DMS79 (cell line): Measurements from ENCODE around the gene SP4.
"Not testable (repeated sequence)": the region's sequence is repeated elsewhere in the genome, so short reads cannot be mapped to it uniquely, and the experiment has no call there.

Source experiments
- DNase-seq: peaks from one replicate; lab custom pipeline; 2025; lab: John Stamatoyannopoulos, UW

Gene SP4

GRCh38 chr7:21524680-21525079 lies 96.8 kb downstream of the SP4 start:
- no peak for DNase-seq

DNA sequence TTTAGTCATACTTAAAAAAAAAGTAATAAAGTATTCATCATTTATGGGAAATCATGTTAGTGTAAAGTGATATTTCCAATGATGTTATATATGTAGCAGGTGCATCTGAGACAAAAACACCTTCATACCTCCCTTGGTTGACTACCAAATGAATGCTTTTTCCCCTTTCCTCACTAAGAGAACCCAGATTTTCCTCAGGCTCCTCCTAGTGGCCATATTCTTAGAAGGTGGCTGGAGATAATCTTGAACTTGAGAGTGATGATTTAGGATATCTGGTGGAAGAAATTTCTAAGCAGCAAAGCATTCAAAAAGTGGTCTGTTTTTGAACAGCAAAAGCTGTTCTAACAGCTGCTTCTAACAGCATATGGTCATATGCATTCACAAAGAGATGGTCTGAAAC lies 98.1 kb downstream of the SP4 start:
- DNase-seq, result no peak

DNA sequence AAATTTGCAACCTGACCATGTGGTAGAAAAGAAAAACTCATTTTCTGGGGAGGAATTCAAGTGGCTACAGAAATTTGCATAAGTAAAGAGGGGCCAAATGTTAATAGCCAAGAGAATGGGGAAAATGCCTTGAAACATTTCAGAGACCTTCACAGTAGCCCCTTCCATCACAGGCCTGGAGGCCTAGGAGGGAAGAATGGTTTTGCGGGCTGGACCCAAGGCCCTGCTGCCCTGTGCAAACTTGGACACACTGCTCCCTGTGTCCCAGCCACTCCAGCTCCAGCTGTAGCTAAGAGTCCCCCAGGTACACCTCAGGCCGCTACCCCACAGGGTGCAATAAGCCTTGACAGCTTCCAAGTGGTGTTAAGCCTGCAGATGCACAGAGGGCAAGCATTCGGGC lies 98.6 kb downstream of the SP4 start:
- DNase-seq, result no peak

DNA sequence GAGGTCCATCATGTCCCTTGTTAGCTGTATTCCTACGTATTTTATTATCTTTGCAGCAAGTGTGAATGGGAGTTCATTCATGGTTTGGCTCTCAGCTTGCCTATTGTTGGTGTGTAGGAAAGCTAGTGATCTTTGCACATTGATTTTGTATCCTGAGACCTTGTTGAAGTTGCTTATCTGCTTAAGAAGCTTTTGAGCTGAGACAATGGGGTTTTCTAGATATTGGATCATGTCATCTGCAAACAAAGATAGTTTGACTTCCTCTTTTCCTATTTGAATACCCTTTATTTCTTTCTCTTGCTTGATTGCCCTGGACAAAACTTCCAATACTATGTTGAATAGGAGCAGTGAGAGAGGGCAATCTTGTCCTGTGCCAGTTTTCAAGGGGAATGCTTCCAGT lies 104.6 kb downstream of the SP4 start:
- DNase-seq, result not testable (repeated sequence)

- DNase-seq, result not testable (repeated sequence)
Measured at GRCh38 chr7:21533646-21534045, 105.8 kb downstream of the SP4 start.

GRCh38 chr7:21536445-21537118 lies 108.7 kb downstream of the SP4 start:
- not testable (repeated sequence) for DNase-seq

DNA sequence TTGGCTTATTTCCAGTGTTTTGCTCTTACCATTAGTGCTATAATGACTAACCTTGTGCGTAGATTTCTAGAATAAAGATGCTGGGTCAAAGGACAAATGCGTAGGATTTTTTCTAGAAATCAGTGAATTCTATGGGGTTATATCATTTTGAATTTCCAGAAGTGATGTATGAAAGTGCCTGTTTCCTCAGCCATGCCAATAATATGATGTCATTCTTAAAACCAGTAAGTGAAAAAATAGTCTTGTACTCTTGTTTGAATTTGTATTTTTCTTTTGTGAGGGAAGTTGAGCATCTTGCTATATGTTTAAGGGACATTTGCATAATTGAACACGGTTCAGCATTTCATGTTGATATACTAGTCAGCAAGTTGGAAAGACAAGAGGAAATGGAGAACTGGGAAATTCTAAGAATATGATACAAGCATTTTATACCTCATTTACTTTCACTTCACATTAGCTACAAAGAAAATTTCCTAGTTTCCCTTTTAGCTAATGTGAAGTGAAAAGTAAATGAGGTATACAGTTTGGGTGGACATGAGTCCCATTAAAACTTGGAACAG lies 111.1 kb downstream of the SP4 start:
- no peak for DNase-seq

DNA sequence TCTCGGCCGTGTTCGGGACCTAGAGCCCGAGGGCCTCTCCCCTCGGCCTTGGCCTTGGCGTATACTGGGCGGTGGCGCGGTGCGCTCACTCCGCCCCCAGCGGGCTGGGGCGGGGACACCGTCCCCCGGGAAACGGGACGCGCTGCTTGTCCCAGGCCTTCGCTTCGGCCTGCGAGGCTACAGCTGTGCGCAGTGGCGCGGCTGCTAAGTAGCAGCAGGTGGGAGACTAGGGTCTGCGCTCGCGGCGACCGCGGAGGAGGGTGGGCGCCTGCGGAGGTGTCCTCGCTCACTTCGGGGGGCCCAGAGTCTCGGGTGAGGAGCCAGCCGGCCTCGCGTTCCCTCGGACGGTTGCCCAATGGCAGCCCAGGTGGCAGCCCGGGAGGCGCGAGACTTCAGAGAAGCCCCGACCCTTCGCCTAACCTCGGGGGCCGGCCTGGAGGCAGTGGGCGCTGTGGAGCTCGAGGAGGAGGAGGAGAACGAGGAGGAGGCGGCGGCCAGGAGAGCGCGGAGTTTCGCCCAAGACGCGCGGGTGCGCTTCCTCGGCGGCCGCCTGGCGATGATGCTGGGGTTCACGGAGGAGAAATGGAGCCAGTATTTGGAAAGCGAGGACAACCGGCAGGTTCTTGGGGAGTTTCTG lies 115.1 kb downstream of the SP4 start, which contains the start of gene DNAH11:
Gene DNAH11 (plus strand): TSS at position 149 of the 637 bp plus-strand sequence. CDS start 207 bp downstream, at position 356.
- no peak for DNase-seq

- DNase-seq, result peak; percentile 22
Measured at GRCh38 chr7:21543528-21544302, 115.8 kb downstream of the SP4 start.

GRCh38 chr7:21544303-21544656 lies 116.4 kb downstream of the SP4 start:
- DNase-seq, result no peak

GRCh38 chr7:21544715-21545114 lies 116.8 kb downstream of the SP4 start:
- DNase-seq, result no peak

DNA sequence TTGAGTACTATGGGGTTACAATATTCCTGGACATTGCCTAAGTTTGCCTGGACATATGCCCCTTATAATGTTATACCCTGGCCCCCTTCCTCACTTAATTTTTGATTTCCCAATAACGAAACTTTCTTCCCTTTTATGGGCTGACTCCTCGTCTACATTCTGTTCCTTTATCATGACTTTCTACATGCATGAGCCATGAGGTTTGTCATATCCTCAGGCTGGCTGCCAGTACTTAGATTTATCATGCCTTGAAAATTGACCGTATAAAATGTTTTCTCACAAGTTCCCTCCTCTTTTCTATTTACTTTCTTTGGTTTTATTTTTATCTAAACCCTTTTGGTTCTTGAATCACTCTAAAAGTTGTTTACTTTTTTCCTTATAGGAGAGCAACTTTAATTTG lies 119.6 kb downstream of the SP4 start:
- no peak for DNase-seq

DNA sequence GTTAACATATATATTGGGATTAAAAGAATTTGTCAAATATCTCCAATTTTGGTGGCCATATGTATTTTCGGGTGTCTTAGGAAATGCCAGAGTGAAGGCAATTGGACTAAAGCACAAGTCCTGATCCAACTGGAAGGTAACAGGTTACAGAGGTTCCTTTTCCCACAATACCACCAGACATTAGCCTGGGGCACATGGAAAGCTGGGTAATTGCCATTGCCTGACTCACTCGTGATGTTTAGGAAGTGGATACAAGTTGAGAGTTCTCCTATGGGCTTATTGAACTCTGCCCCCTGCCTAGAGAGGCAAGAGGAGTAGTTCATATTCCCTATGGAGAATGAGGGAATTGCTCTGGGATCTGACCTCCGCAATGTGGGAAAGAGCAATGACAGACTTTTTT lies 120.6 kb downstream of the SP4 start:
- DNase-seq, result no peak

DNA sequence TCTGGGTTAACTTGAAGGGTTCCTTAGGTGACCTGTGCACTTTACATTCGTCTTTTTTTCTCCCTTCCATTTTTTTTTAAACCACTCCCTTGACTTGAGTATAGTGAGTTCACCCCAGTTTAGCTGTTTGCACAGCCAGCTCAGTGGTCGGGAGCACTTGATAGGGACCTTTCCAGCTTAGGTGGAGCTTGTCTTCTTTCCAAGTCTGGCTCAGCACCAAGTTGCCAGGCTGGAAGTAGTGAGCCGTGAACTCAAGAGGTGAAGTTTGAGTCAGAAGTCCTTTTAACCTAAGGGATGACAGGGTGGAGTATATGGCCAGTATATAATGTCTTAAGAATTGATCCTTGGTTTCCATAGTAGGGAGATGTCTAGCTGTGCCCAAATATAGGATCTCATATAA lies 122.2 kb downstream of the SP4 start:
- no peak for DNase-seq

- no peak for DNase-seq
Measured at GRCh38 chr7:21550821-21551531, 123.1 kb downstream of the SP4 start.

DNA sequence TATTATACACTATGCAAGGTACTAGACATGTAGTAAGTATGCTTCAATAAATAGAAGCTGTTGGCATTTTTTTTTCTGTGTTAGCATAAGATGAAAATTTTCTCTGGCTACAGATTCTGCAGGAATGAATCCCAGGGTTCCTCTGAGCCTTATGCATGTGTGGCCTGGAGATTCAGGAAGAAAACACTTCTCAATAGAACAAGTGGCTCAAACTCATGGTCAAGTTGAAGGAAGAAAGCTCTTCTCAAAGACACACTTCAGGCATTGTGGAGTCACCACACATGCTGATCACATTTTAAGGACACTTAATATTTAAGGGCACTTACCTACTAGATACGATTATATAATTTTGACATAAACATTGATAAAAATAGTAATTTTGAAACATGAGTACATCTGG lies 134.5 kb downstream of the SP4 start:
- DNase-seq, result no peak
